CD4-positive, CD25-positive, alpha-beta regulatory T cell (primary cell): ENCODE measurements around the gene KCNQ5. TPM values are rescaled to one million over a fixed set of nuclear protein-coding genes. Genes with fewer than 3 reads are reported as not detected.
"Not testable (repeated sequence)": the region's sequence is repeated elsewhere in the genome, so short reads cannot be mapped to it uniquely, and the experiment has no call there.

Source experiments
- ATAC-seq, 2 donors: fragments of 150-1000 bp; cut with Tn5 transposase; one replicate each; pipeline ENCODE4 v1.10.0; 2021; ENCODE audit warnings: low read depth in 2 of 2, moderate number of reproducible peaks in 2 of 2, moderate library complexity in 1 of 2
- DNase-seq, 3 donors: peaks; one replicate each; pipeline versions ENCODE4 v3.0.0 to v3.0.0-alpha.2; 2012 to 2022; ENCODE audit warnings: mixed read lengths in 1 of 3
- H3K27ac ChIP-seq: one replicate; pipeline ENCODE4 v1.7.0; 2013; ENCODE audit warnings: mild to moderate bottlenecking, low read length; ENCODE audit not compliant: insufficient read depth, poor library complexity, severe bottlenecking
- H3K27me3 ChIP-seq: one replicate; pipeline ENCODE4 v1.7.0; 2013; ENCODE audit warnings: low read length; ENCODE audit not compliant: control insufficient read depth, insufficient read depth
- H3K36me3 ChIP-seq: one replicate; pipeline ENCODE4 v1.7.0; 2013; ENCODE audit warnings: mild to moderate bottlenecking, low read length, moderate library complexity; ENCODE audit not compliant: control insufficient read depth, insufficient read depth
- H3K4me1 ChIP-seq: 2 replicates; pipeline ENCODE4 v1.7.0; 2013; ENCODE audit warnings: mild to moderate bottlenecking, low read length; ENCODE audit not compliant: insufficient read depth, control insufficient read depth, poor library complexity, severe bottlenecking
- H3K4me3 ChIP-seq: one replicate; pipeline ENCODE4 v1.7.0; 2013; ENCODE audit warnings: low read depth, mild to moderate bottlenecking, low read length, moderate library complexity
- H3K9me3 ChIP-seq, 2 experiments: 1 replicate in 1 of 2; 2 replicates in 1 of 2; pipeline ENCODE4 v1.7.0; 2013; ENCODE audit warnings: low read length in 2 of 2, mild to moderate bottlenecking in 1 of 2, moderate library complexity in 1 of 2; ENCODE audit not compliant: control insufficient read depth in 2 of 2
- H3K27ac Mint-ChIP-seq, 3 donors: one replicate each; pipeline ENCODE4 v1.8.0; 2020 to 2022; ENCODE audit warnings: mild to moderate bottlenecking in 3 of 3, mixed read lengths in 3 of 3, moderate library complexity in 2 of 3
- H3K27me3 Mint-ChIP-seq: one replicate; pipeline ENCODE4 v1.8.0; 2022; ENCODE audit warnings: mild to moderate bottlenecking, mixed read lengths
- H3K36me3 Mint-ChIP-seq: one replicate; pipeline ENCODE4 v1.8.0; 2020; ENCODE audit warnings: mixed read lengths
- H3K4me1 Mint-ChIP-seq, 4 donors: one replicate each; pipeline ENCODE4 v1.8.0; 2020 to 2022; ENCODE audit warnings: mixed read lengths in 4 of 4, mild to moderate bottlenecking in 1 of 4
- H3K4me3 Mint-ChIP-seq, 4 donors: one replicate each; pipeline ENCODE4 v1.8.0; 2020 to 2022; ENCODE audit warnings: mild to moderate bottlenecking in 4 of 4, mixed read lengths in 4 of 4, moderate library complexity in 3 of 4
- H3K9me3 Mint-ChIP-seq, 7 donors: one replicate each; pipeline ENCODE4 v1.8.0; 2020 to 2022; ENCODE audit warnings: mixed read lengths in 7 of 7, mild to moderate bottlenecking in 3 of 7, moderate library complexity in 2 of 7
- polyA plus RNA-seq, 4 donors: library from polyadenylated mRNA; unstranded; fragments of 300-500 nt; fragmentation: Illumina TruSeq; gene quantifications; one replicate each; pipeline ENCODE4 v1.2.3, GENCODE V29; 2021
- total RNA-seq: library from RNA; stranded (reverse); gene quantifications from one replicate; pipeline ENCODE4 v1.2.3, GENCODE V29; 2022

The KCNQ5 gene
- total RNA-seq (0.59 TPM), polyA plus RNA-seq (1 to 10 TPM in 3 of 4 donors, under 1 TPM in 1; 0.45 to 2.5 (median 2.1) TPM)

- Histone ChIP-seq H3K4me1 (peaks cover 21% of the 10 kb centered on the region), H3K27me3 (peaks cover 4% of the 10 kb centered on the region), H3K27ac (no peak within 1 kb of the TSS), H3K36me3 (no peaks in the 10 kb centered on the region), H3K4me3 (peak within 1 kb of the TSS; percentile 51), H3K9me3 (no peaks in the 10 kb centered on the region)
- peak within 1 kb of the TSS; percentile 83 to 86 (median 84) for H3K27ac Mint-ChIP-seq
- H3K27me3 Mint-ChIP-seq = peaks cover 23% of the 10 kb centered on the region
- no peaks in the 10 kb centered on the region for H3K36me3 Mint-ChIP-seq
- peaks cover 0 to 3% (median 0%) of the 10 kb centered on the region in 7 donors for H3K9me3 Mint-ChIP-seq
- no peak for ATAC-seq
- DNase-seq = peak; percentile 1 to 36 (median 13)
- peak within 1 kb of the TSS; percentile 85 to 96 (median 94) for H3K4me3 Mint-ChIP-seq
- H3K4me1 Mint-ChIP-seq = peaks cover 13 to 56% (median 22%) of the 10 kb centered on the region in 4 donors
These were observed at the start of gene KCNQ5 for GRCh38 chr6:72621291-72622093. KCNQ5 (plus strand) TSS chr6:72622064.

- Histone ChIP-seq H3K4me1 (no peaks in the 10 kb centered on the region), H3K9me3 (no peaks in the 10 kb centered on the region), H3K4me3 (no peak overlapping the region), H3K36me3 (no peaks in the 10 kb centered on the region), H3K27ac (no peak overlapping the region), H3K27me3 (no peaks in the 10 kb centered on the region)
- Mint-ChIP-seq H3K4me1 (no peaks in the 10 kb centered on the region), H3K36me3 (no peaks in the 10 kb centered on the region), H3K9me3 (no peaks in the 10 kb centered on the region), H3K27ac (no peak overlapping the region), H3K4me3 (no peak overlapping the region), H3K27me3 (peaks cover 4% of the 10 kb centered on the region)
- ATAC-seq (no peak), DNase-seq (no peak)
These were observed 42.0 kb upstream of the KCNQ5 start for GRCh38 chr6:72579865-72580264.

- no peak overlapping the region for H3K27ac ChIP-seq
- Mint-ChIP-seq H3K4me3 (no peak overlapping the region), H3K4me1 (no peaks in the 10 kb centered on the region), H3K27ac (peak overlapping the region in 1 of 3 donors; percentile 3), H3K27me3 (peaks cover 4% of the 10 kb centered on the region), H3K9me3 (no peaks in the 10 kb centered on the region), H3K36me3 (no peaks in the 10 kb centered on the region)
- ATAC-seq (no peak), DNase-seq (peak in 2 of 3 donors; percentile 1 to 32)
- H3K4me3 ChIP-seq = no peak overlapping the region
- H3K27me3 ChIP-seq = no peaks in the 10 kb centered on the region
- H3K4me1 ChIP-seq = no peaks in the 10 kb centered on the region
- no peaks in the 10 kb centered on the region for H3K9me3 ChIP-seq
- no peaks in the 10 kb centered on the region for H3K36me3 ChIP-seq
These were observed 41.5 kb upstream of the KCNQ5 start for GRCh38 chr6:72580281-72580940.

DNA sequence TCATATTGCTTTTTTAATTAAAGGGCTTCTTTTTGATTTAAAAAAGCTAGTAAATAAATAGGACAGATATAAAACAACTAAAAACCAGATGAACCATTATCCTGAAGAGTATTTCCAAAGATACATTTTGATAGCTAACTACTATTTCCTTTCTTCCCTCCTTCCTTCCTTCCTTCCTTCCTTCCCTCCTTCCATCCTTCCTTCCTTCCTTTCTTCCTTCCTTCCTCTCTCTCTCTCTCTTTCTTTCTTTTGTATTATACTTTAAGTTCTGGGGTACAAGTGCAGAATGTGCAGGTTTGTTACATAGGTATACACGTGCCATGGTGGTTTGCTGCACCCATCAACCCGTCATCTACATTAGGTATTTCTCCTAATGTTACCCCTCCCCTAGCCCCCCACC lies 40.9 kb upstream of the KCNQ5 start:
- H3K27ac Mint-ChIP-seq, H3K9me3 Mint-ChIP-seq: not testable (repeated sequence)

DNA sequence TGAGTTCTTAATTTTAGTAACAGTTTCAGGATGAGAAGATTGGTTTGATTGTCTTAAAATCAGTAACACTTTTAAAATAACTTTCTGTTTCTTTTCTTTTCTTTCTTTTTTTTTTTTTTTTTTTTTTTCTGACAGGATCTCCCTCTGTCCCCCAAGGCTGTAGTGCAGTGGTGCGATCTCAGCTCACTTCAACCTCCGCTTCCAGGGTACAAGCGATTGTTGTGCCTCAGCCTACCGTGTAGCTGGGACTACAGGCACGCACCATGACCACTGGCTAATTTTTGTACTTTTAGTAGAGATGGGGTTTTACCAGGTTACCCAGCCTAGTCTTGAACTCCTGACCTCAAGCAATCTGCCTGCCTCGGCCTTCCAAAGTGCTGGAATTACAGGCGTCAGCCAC lies 33.7 kb upstream of the KCNQ5 start:
- H3K4me3 Mint-ChIP-seq = no peak overlapping the region
- H3K4me1 Mint-ChIP-seq = peaks cover 0 to 4% (median 0%) of the 10 kb centered on the region in 4 donors
- no peak for ATAC-seq
- H3K27me3 Mint-ChIP-seq = peaks cover 6% of the 10 kb centered on the region
- no peak overlapping the region for H3K27ac Mint-ChIP-seq
- Histone ChIP-seq H3K4me3 (no peak overlapping the region), H3K36me3 (no peaks in the 10 kb centered on the region), H3K27ac (no peak overlapping the region), H3K4me1 (no peaks in the 10 kb centered on the region), H3K9me3 (no peaks in the 10 kb centered on the region), H3K27me3 (no peaks in the 10 kb centered on the region)
- no peaks in the 10 kb centered on the region for H3K9me3 Mint-ChIP-seq
- no peak for DNase-seq
- no peaks in the 10 kb centered on the region for H3K36me3 Mint-ChIP-seq

More for the DNA sequence above, 40.9 kb upstream of the KCNQ5 start:
- DNase-seq, H3K9me3 ChIP-seq, H3K4me1 Mint-ChIP-seq, H3K27ac ChIP-seq, H3K36me3 Mint-ChIP-seq, H3K36me3 ChIP-seq, H3K4me3 Mint-ChIP-seq, H3K27me3 ChIP-seq, ATAC-seq, H3K4me1 ChIP-seq, H3K4me3 ChIP-seq, H3K27me3 Mint-ChIP-seq: not testable (repeated sequence)

- H3K36me3 ChIP-seq = no peaks in the 10 kb centered on the region
- no peak for DNase-seq
- H3K27ac ChIP-seq = no peak overlapping the region
- H3K27me3 ChIP-seq = no peaks in the 10 kb centered on the region
- Mint-ChIP-seq H3K4me1 (peaks cover 0 to 4% (median 0%) of the 10 kb centered on the region in 4 donors), H3K27ac (no peak overlapping the region), H3K9me3 (no peaks in the 10 kb centered on the region), H3K27me3 (peaks cover 8% of the 10 kb centered on the region), H3K4me3 (no peak overlapping the region), H3K36me3 (no peaks in the 10 kb centered on the region)
- H3K9me3 ChIP-seq = no peaks in the 10 kb centered on the region
- ATAC-seq = no peak
- no peaks in the 10 kb centered on the region for H3K4me1 ChIP-seq
- no peak overlapping the region for H3K4me3 ChIP-seq
These were observed 32.8 kb upstream of the KCNQ5 start for GRCh38 chr6:72589096-72589495.

GRCh38 chr6:72595812-72596211 lies 26.1 kb upstream of the KCNQ5 start:
- Histone ChIP-seq H3K9me3 (no peaks in the 10 kb centered on the region), H3K27me3 (no peaks in the 10 kb centered on the region), H3K4me3 (no peak overlapping the region), H3K27ac (no peak overlapping the region), H3K36me3 (no peaks in the 10 kb centered on the region), H3K4me1 (no peaks in the 10 kb centered on the region)
- Mint-ChIP-seq H3K4me1 (peaks cover 0 to 4% (median 0%) of the 10 kb centered on the region in 4 donors), H3K27ac (no peak overlapping the region), H3K36me3 (no peaks in the 10 kb centered on the region), H3K4me3 (no peak overlapping the region), H3K9me3 (peaks cover 0 to 3% (median 0%) of the 10 kb centered on the region in 7 donors), H3K27me3 (peaks cover 16% of the 10 kb centered on the region)
- DNase-seq = no peak
- no peak for ATAC-seq
